HepG2 (cell line): ENCODE data around the gene CDK18. TPM values are rescaled to one million over a fixed set of nuclear protein-coding genes. Genes with fewer than 3 reads are reported as not detected.

Source experiments
- ATAC-seq: fragments of 200-7000 bp; cut with Tn5 transposase; 3 replicates; pipeline ENCODE4 v1.9.1; 2020; ENCODE audit warnings: mild to moderate bottlenecking, moderate library complexity
- BruUV-seq: library from RNA; stranded (reverse); fragments of 400-500 nt; replicated peaks from 2 replicates; lab custom pipeline; 2021; lab: Mats Ljungman, UMichigan
- CTCF ChIA-PET: fragments of 300-600 bp; formaldehyde crosslinking; extraction: SDS; loops from one replicate; lab custom pipeline; 2021; ENCODE audit warnings: low total read pairs, inconsistent platforms, low intra/inter-chr PET ratio; lab: Yijun Ruan, JAX
- POLR2A ChIA-PET: fragments of 350-600 bp; sonication (Branson Sonifier 250); formaldehyde crosslinking; loops from one replicate; lab custom pipeline; 2020; ENCODE audit warnings: antibody characterized with exemption, inconsistent platforms; lab: Yijun Ruan, JAX
- DNase-seq: peaks from one replicate; pipeline ENCODE4 v3.0.0-alpha.2; 2015; ENCODE audit warnings: low spot score
- FAIRE-seq: peaks from 3 replicates; lab custom pipeline; 2011; peaks lifted over from hg19 to GRCh38; lab: Jason Lieb, UNC
- H2AFZ ChIP-seq: one replicate; pipeline ENCODE4 v1.6.1; 2011; ENCODE audit warnings: low read length, inconsistent platforms
- H3K27ac ChIP-seq: fragments of 300-600 bp; 3 replicates; pipeline ENCODE4 v1.8.0; 2011; ENCODE audit warnings: mixed run types, mild to moderate bottlenecking, mixed read lengths, low read length, inconsistent platforms; ENCODE audit not compliant: insufficient read depth; ENCODE audit errors: extremely low read length
- H3K27me3 ChIP-seq, 2 experiments: fragments of 200-600 bp in 1 of 2; 2 replicates in 1 of 2; 3 replicates in 1 of 2; pipeline versions ENCODE4 v1.6.0 to v1.8.0; 2011; ENCODE audit warnings: low read length in 2 of 2, mild to moderate bottlenecking in 2 of 2, moderate library complexity in 2 of 2, inconsistent platforms in 1 of 2; ENCODE audit not compliant: insufficient read depth in 2 of 2, control insufficient read depth in 1 of 2
- H3K36me3 ChIP-seq, 2 experiments: fragments of 200-600 bp in 1 of 2; replicated peaks in 1 of 2; 2 replicates in 1 of 2; 3 replicates in 1 of 2; pipeline versions ENCODE4 v1.5.1 to v1.8.0; 2011; ENCODE audit warnings: low read length in 2 of 2, inconsistent platforms in 1 of 2; ENCODE audit not compliant: insufficient read depth in 2 of 2, control insufficient read depth in 1 of 2
- H3K4me1 ChIP-seq: 2 replicates; pipeline ENCODE4 v1.5.1; 2012; ENCODE audit warnings: low read length, inconsistent platforms; ENCODE audit not compliant: insufficient read depth
- H3K4me2 ChIP-seq: 2 replicates; pipeline ENCODE4 v1.6.0; 2011; ENCODE audit warnings: low read depth, low read length, inconsistent platforms
- H3K4me3 ChIP-seq, 3 experiments: fragments of 200-600 bp in 1 of 3; sonication (generic), shearing (Covaris generic) in 1 of 3; replicated peaks in 1 of 3; 2 replicates each; pipeline ENCODE4 v1.5.1; 2011 to 2016; ENCODE audit warnings: low read length in 3 of 3, inconsistent platforms in 2 of 3, low read depth in 2 of 3, mild to moderate bottlenecking in 2 of 3, control low read depth in 1 of 3, mixed read lengths in 1 of 3; ENCODE audit not compliant: insufficient read depth in 1 of 3
- H3K79me2 ChIP-seq: one replicate; pipeline ENCODE4 v1.6.1; 2011; ENCODE audit warnings: low read length, inconsistent platforms; ENCODE audit not compliant: insufficient read depth
- H3K9ac ChIP-seq: 2 replicates; pipeline ENCODE4 v1.6.0; 2011; ENCODE audit warnings: mild to moderate bottlenecking, low read depth, low read length, inconsistent platforms; ENCODE audit not compliant: insufficient read depth
- H3K9me3 ChIP-seq: 2 replicates; pipeline ENCODE4 v1.5.1; 2012; ENCODE audit warnings: mild to moderate bottlenecking, low read length
- H4K20me1 ChIP-seq: 2 replicates; pipeline ENCODE4 v1.6.0; 2011; ENCODE audit warnings: inconsistent platforms, mild to moderate bottlenecking, low read length, moderate library complexity; ENCODE audit not compliant: insufficient read depth
- GZF1 ChIP-seq: sonication (generic); formaldehyde crosslinking; IDR thresholded peaks from 2 replicates; pipeline ENCODE4 v1.5.1; 2020; ENCODE audit warnings: mild to moderate bottlenecking, missing genetic modification reagents
- KDM5B ChIP-seq: sonication (generic); formaldehyde crosslinking; IDR thresholded peaks from 2 replicates; pipeline ENCODE4 v1.4.0; 2020; ENCODE audit warnings: missing genetic modification reagents, mild to moderate bottlenecking, borderline replicate concordance
- MYNN ChIP-seq: sonication (generic); formaldehyde crosslinking; IDR thresholded peaks from 2 replicates; pipeline ENCODE4 v1.4.0; 2020; ENCODE audit warnings: mild to moderate bottlenecking, low read depth, missing genetic modification reagents
- POLR2AphosphoS2 ChIP-seq: IDR thresholded peaks from 2 replicates; pipeline ENCODE4 v1.6.1; 2011; ENCODE audit warnings: low read depth, low read length, improper control_type of control experiment
- SMAD1 ChIP-seq: sonication (generic); formaldehyde crosslinking; IDR thresholded peaks from 2 replicates; pipeline ENCODE4 v1.4.0; 2020; ENCODE audit warnings: missing genetic modification reagents, low read depth, mild to moderate bottlenecking, borderline replicate concordance
- SRF ChIP-seq: IDR thresholded peaks from 2 replicates; pipeline ENCODE4 v1.6.1; 2011; ENCODE audit warnings: mild to moderate bottlenecking, low read depth, low read length, moderate library complexity
- TRIM22 ChIP-seq: fragments of 450-650 bp; IDR thresholded peaks from 2 replicates; pipeline ENCODE4 v1.6.1; 2017
- U2AF1 ChIP-seq: fragments of 200-400 bp; formaldehyde crosslinking; optimal IDR thresholded peaks from 2 replicates; pipeline ENCODE3; 2017; ENCODE audit warnings: mild to moderate bottlenecking, low read depth, low read length
- ZBTB3 ChIP-seq: sonication (generic); formaldehyde crosslinking; IDR thresholded peaks from 2 replicates; pipeline ENCODE4 v1.4.0; 2020; ENCODE audit warnings: low read depth, mild to moderate bottlenecking, moderate library complexity, missing genetic modification reagents, borderline replicate concordance
- ZNF180 ChIP-seq: sonication (generic); formaldehyde crosslinking; IDR thresholded peaks from 2 replicates; pipeline ENCODE4 v1.4.0; 2020; ENCODE audit warnings: low read depth, missing genetic modification reagents, borderline replicate concordance
- ZNF224 ChIP-seq: sonication (generic); formaldehyde crosslinking; IDR thresholded peaks from 2 replicates; pipeline ENCODE4 v1.5.0; 2020; ENCODE audit warnings: mild to moderate bottlenecking, missing genetic modification reagents
- ZNF619 ChIP-seq: sonication (generic); formaldehyde crosslinking; IDR thresholded peaks from 2 replicates; pipeline ENCODE4 v1.4.0; 2020; ENCODE audit warnings: mild to moderate bottlenecking, missing genetic modification reagents
- ZNF773 ChIP-seq: sonication (generic); formaldehyde crosslinking; IDR thresholded peaks from 2 replicates; pipeline ENCODE4 v1.4.0; 2020; ENCODE audit warnings: missing genetic modification reagents, borderline replicate concordance
- WGBS: methylation state at CpG from one replicate; pipeline ENCODE4 v1.1.6; 2017; ENCODE audit warnings: low lambda C conversion rate; 5-methylcytosine and 5-hydroxymethylcytosine counted together
- in situ Hi-C: cut with HindIII; loops from 2 replicates; pipeline ENCODE4 v1.10.0; 2017; ENCODE audit warnings: low pct_unique_long_range_greater_than_20kb; ENCODE audit not compliant: extremely low pct_ligation_motif_present
- intact Hi-C: fragments of 100-400 bp; cut with micrococcal nuclease; formaldehyde crosslinking; loops from one replicate; pipeline ENCODE4 v1.10.0; 2022; ENCODE audit not compliant: unreplicated experiment
- polyA plus RNA-seq, 8 experiments: library from polyadenylated mRNA; depleted of rRNA in 3 of 8; stranded (reverse) in 7 of 8; unstranded in 1 of 8; fragments of >200 nt; fragmentation: Illumina TruSeq in 4 of 8; extraction: Trizol in 4 of 8; gene quantifications; 2 replicates each; pipeline versions ENCODE4 v1.2.1 to v1.2.3, GENCODE V29; 2011 to 2016; ENCODE audit warnings: low read depth in 4 of 8, missing spikeins in 1 of 8, mixed read lengths in 1 of 8; ENCODE audit not compliant: insufficient read depth in 1 of 8
- total RNA-seq, 5 experiments: library from RNA; depleted of rRNA; stranded (reverse); fragments of >200 nt; fragmentation: Illumina TruSeq; extraction: Trizol; gene quantifications; 2 replicates each; pipeline ENCODE4 v1.2.3, GENCODE V29; 2016; ENCODE audit warnings: low read depth in 1 of 5
- TF ChIP-seq, protein P1 (sequence below): IDR thresholded peaks from 2 replicates; pipeline ENCODE4 v1.6.1; 2016; ENCODE audit warnings: low read depth
- TF ChIP-seq, protein P2 (sequence below): sonication (generic); formaldehyde crosslinking; IDR thresholded peaks from 2 replicates; pipeline ENCODE4 v1.9.0; 2021; ENCODE audit warnings: missing genetic modification reagents, mild to moderate bottlenecking, borderline replicate concordance

Gene CDK18
- total and polyA plus RNA-seq, 2 of the 13 experiments (the other 11 are each of a cell fraction or from before 2014, with no cell fraction given), result 6.4 to 38.8 TPM

- no peak overlapping the region for H3K4me2 ChIP-seq
- no peaks in the 10 kb centered on the region for H3K36me3 ChIP-seq
- intact Hi-C loops, result no loop called here
- H2AFZ ChIP-seq, result no peak overlapping the region
- H3K27ac ChIP-seq, result no peak overlapping the region
- TF ChIP-seq ZBTB3 (no peak), POLR2AphosphoS2 (no peak), MYNN (CRISPR knock-in tag) (no peak), ZNF180 (CRISPR knock-in tag) (no peak), GZF1 (CRISPR knock-in tag) (no peak), U2AF1 (no peak), KDM5B (CRISPR knock-in tag) (no peak), TRIM22 (no peak), ZNF619 (CRISPR knock-in tag) (no peak), ZNF224 (no peak), SRF (no peak), ZNF773 (CRISPR knock-in tag) (no peak), SMAD1 (CRISPR knock-in tag) (no peak)
- TF ChIP-seq, protein P1, sequence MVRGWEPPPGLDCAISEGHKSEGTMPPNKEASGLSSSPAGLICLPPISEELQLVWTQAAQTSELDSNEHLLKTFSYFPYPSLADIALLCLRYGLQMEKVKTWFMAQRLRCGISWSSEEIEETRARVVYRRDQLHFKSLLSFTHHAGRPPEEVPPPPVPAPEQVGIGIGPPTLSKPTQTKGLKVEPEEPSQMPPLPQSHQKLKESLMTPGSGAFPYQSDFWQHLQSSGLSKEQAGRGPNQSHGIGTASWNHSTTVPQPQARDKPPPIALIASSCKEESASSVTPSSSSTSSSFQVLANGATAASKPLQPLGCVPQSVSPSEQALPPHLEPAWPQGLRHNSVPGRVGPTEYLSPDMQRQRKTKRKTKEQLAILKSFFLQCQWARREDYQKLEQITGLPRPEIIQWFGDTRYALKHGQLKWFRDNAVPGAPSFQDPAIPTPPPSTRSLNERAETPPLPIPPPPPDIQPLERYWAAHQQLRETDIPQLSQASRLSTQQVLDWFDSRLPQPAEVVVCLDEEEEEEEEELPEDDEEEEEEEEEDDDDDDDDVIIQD (CRISPR knock-in tag), result no peak
- TF ChIP-seq, protein P2, sequence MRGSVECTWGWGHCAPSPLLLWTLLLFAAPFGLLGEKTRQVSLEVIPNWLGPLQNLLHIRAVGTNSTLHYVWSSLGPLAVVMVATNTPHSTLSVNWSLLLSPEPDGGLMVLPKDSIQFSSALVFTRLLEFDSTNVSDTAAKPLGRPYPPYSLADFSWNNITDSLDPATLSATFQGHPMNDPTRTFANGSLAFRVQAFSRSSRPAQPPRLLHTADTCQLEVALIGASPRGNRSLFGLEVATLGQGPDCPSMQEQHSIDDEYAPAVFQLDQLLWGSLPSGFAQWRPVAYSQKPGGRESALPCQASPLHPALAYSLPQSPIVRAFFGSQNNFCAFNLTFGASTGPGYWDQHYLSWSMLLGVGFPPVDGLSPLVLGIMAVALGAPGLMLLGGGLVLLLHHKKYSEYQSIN (CRISPR knock-in tag), result no peak
- no peaks in the 10 kb centered on the region for H3K79me2 ChIP-seq
- H3K9me3 ChIP-seq, result no peaks in the 10 kb centered on the region
- no peak overlapping the region for H3K9ac ChIP-seq
- peaks cover 2% of the 10 kb centered on the region; the same call in 1 of the 2 replicates for H4K20me1 ChIP-seq
- CTCF ChIA-PET, result no interaction called here
- no peak for FAIRE-seq
- peaks cover 5 to 27% of the 10 kb centered on the region in 2 experiments; a peak in 4 of 5 replicates for H3K27me3 ChIP-seq
- in situ Hi-C loops, result loop anchor here (5.0 kb wide), 1 partner anchor 45 kb away; no protein-coding TSS in a partner anchor
- POLR2A ChIA-PET, result interaction anchor here (0.9 kb wide), 1 partner anchor 12 kb away, joined by 3 read pairs; no protein-coding TSS in a partner anchor
- ATAC-seq, result no peak
- BruUV-seq, result no TSS peak
- H3K4me3 ChIP-seq, result no peak overlapping the region
- no peak for DNase-seq
- 37% methylated on average over 7 of the region's 9 CpGs for WGBS
- 0 out of 2 replicates have a peak, but pooled peaks cover 7% of the 10 kb centered on the region for H3K4me1 ChIP-seq
These were observed 32.4 kb downstream of the CDK18 start for GRCh38 chr1:205536759-205537361.
